ENCODE results near the gene ZFX.
"Not testable (repeated sequence)": the region's sequence is repeated elsewhere in the genome, so short reads cannot be mapped to it uniquely, and the experiment has no call there.

Gene ZFX

GRCh38 chrX:24153178-24153795 lies 3.8 kb downstream of the ZFX start:
- no peak for DNase-seq

GRCh38 chrX:24153796-24154189 lies 4.3 kb downstream of the ZFX start:
- no peak for DNase-seq

DNA sequence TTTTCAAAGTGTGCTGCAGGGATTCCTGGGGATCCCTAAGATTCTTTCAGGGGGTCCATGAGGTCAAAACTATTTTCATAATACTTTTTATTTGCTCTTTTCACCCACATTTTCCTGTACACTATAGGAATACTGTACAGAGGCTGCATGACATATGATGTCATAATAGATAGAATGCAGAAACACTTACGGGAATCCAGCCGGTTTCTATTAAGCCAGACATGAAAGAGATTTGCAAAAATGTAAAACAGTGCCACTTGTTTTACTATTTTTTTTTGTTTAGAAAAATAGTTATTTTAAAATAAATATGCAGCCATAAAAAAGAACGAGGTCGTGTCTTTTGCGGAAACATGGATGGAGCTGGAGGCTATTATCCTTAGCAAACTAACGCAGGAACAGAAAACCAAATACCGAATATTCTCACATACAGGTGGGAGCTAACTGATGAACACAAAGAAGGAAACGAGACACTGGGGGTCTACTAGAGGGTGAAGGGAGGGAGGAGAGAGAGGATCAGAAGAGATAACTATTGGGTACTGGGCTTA lies 5.0 kb downstream of the ZFX start:
- DNase-seq, result no peak

- DNase-seq, result not testable (repeated sequence)
Observed at GRCh38 chrX:24155747-24156146, 6.2 kb downstream of the ZFX start.

- no peak for DNase-seq
Observed at GRCh38 chrX:24156177-24156576, 6.6 kb downstream of the ZFX start.

- no peak for DNase-seq
Observed at GRCh38 chrX:24158881-24159280, 9.4 kb downstream of the ZFX start.

DNA sequence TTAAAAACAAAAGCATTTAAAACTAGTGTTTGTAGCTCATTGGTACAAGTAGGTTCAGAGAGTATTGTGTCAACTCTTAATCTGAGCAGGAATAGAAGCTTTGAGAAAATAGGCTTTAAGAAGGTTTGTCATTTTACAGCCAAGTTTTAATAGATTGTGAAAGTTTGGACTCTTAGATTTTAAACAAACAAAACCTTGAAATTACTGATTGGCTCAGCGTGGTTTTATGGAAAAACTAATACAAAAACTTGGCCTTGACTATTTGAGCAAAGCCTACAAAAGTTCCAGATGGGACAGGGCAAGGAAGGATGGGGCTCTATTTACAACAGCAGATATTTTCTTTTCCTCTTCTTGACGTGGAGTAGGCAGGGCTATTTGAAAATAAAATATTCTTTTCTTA lies 16.5 kb downstream of the ZFX start:
- no peak for DNase-seq

- no peak for DNase-seq
Observed at GRCh38 chrX:24167719-24168472, 18.4 kb downstream of the ZFX start.

DNA sequence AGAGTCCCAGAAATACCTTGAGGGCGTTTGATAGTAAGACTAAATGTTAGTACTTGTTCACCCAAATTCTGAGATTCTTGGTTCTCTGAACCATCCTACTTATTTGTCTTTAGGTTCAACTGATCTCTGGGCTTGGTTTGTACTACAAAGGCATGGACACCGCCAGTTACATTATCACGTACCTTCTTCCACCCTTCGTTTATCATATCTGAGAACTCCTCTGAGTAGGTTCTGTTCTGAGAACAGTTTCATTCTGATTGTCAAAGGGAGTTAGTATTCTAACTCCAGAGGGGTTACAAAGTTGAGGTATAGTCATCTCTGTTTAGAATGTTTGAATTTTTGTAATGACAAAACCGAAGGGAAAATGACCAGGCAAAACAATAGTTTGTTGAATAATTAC lies 19.3 kb downstream of the ZFX start:
- no peak for DNase-seq

DNA sequence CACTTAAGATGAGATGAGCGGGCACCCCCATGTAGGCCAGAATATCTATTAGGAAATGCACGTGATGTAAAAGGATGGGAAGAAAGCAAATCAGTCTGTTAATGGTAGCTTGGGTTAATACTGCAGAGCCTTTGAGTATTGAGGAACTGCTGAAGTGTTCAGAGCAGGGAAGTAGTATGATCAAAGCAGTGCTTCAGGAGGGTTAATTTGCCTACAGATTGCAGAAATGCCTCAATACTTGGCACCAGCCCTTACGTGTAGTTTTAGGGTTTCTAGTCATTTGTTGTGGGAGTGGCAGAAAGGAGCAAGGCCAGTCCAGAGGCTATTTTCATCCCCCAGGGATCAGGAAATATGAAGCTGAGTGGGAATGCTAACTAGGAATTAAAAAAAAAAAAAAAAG lies 19.7 kb downstream of the ZFX start:
- no peak for DNase-seq

DNA sequence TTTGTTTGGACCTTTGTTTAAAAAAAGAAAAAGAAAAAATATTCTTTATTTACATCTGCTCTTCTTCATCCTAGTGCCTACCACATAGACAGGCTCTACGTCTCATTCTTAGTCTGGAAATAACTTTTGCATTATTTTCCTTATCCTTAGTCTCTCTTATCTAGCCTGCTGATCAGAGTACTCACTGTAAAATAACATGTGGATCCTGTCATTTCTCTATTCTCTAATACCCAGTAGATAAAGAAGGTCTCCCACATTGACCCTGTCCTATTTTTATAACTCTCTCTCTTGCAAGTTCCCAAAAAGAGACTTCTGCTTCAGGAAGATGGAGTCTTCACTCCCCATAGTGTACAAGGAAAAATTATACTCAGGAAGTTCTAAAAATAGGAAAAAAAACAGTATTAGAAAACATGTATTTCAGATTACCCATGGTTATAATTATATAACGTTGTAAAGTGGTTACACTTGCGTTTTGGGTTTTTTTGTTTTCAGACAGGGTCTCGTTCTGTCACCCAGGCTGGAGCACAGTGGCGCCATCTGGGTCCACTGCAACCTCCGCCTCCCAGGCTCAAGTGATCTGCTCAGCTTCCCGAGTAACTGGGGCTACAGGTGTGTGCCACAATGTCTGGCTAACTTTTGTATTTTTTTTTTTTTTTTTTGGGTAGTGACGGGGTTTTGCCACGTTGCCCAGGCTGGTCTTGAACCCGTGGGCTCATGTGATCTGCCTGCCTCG lies 23.8 kb downstream of the ZFX start:
- no peak for DNase-seq

GRCh38 chrX:24175276-24175675 lies 25.7 kb downstream of the ZFX start:
- DNase-seq, result no peak

- no peak for DNase-seq
Observed at GRCh38 chrX:24178441-24178840, 28.9 kb downstream of the ZFX start.

DNA sequence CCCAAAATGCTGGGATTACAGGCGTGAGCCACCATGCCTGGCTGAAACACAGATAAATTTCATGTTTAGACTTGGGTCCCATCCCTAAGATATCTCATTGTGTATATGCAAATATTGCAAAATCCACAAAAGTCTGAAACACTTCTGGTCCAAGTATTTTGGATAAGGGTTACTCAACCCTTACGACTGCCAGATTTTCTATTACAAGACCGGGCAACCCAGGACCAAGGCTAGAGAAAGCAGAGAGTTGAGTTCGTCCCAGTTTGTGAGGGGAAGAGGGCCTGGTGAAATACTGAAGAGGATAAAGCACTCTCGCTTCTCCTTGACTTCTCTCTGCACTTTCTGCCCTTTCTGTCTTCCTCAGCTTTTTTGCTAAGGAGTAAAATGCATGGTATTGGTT lies 34.5 kb downstream of the ZFX start:
- DNase-seq, result no peak

DNA sequence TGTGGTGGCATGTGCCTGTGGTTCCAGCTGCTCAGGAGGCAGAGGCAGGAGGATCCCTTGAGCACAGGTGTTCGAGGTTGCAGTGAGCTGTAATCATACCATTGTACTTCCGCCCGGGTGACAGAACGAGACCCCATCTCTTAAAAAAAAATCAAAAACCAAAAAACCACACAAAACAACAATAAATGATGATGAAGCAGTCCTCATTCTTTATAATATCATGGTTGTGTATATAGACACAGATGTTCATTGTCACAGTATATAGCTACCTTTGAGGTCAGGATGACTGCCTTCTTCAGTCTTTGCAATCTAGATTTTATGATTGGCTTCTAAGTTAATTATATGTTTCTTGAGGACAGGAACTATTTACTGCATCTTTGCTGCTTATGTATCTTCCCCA lies 37.0 kb downstream of the ZFX start:
- DNase-seq, result no peak

GRCh38 chrX:24186986-24187385 lies 37.5 kb downstream of the ZFX start:
- DNase-seq, result no peak

GRCh38 chrX:24189490-24189889 lies 40.0 kb downstream of the ZFX start:
- DNase-seq, result no peak

DNA sequence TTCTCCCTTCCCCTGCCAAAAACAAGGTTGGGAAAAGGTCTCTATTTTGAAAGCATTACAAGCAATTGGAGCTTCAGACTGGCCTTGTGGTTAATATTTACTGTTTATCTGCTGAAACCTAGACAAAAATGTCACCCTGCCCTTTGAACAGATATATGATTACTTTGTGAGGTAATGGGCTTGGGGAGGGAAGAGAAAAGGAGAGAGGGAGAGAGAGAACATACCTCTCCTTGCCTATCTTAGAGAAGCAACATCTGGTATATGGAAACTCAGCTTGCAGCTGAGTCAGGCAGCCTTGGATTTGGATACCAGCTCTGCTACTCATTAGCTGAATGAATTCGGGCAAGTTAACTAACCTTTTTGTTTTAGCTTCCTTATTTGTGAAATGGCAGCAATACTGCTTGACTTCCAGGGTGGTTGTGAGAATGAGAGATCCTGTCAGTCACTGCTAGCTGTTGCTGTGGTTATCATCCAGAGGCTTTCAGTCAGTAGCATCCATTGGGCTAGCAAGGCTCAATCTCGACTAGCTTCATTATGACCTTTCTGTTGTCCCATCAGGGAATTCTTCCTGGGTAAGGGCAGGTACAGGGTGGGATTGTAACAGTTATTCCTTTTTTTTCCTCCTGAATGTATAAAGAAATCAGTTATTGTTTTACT lies 41.1 kb downstream of the ZFX start:
- no peak for DNase-seq

DNA sequence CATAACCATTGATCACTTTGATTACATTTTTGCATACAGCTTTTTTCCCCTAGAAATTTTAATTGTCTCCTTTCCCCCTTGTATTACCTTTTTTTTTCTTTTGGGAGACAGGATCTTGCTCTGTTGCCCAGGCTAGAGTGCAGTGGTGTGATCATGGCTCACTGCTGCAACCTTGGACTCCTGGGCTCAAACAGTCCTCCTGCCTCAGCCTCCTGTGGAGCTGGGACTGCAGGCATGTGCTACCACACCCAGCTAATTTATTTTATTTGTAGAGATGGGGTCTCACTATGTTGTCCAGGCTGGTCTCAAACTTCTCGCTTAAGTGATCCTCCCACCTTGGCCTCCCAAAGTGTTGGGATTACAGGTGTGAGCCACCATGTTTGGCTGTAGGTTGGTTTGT lies 47.0 kb downstream of the ZFX start:
- DNase-seq, result no peak

GRCh38 chrX:24198101-24198500 lies 48.6 kb downstream of the ZFX start:
- DNase-seq, result no peak

DNA sequence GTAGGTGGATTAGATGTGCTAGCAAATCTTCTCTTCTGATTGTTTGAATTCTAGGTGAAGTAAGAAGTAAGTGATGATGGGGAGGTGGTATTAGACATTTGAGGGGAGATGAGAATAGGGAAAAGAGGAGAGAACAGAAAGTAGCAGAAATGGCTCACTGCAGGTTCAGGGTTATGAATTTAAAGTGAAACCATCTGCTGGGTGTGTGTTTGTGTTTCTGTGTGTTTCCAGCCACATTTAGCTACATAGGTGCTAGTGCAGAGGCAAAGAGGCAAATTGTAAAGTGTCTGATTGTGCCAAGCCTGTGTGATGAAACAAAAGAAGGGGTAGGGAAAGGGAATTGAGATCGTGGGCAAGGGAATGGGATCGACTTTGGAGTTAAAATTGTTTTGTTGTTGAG lies 50.6 kb downstream of the ZFX start:
- no peak for DNase-seq

- DNase-seq, result no peak
Observed at GRCh38 chrX:24201216-24201615, 51.7 kb downstream of the ZFX start.

- no peak for DNase-seq
Observed at GRCh38 chrX:24202465-24203031, 53.0 kb downstream of the ZFX start.
